SJCRH30 (cell line): ENCODE data around the gene ZNF620. TPM values are rescaled to one million over a fixed set of nuclear protein-coding genes. Genes with fewer than 3 reads are reported as not detected.
A peak's percentile ranks its signal among the peaks of the same experiment; 100 is the strongest.
"Not testable (repeated sequence)": the region's sequence is repeated elsewhere in the genome, so short reads cannot be mapped to it uniquely, and the experiment has no call there.

Source experiments
- DNase-seq, 2 experiments: peaks; one replicate each; pipeline ENCODE4 v3.0.0-alpha.2; 2015 to 2020
- H3K27ac ChIP-seq: fragments of 250-450 bp; sonication (Bioruptor Pico); 2 replicates; pipeline ENCODE4 v1.5.1; 2020; ENCODE audit warnings: mild to moderate bottlenecking, moderate library complexity
- H3K27me3 ChIP-seq: fragments of 250-450 bp; sonication (Bioruptor Pico); 2 replicates; pipeline ENCODE4 v1.5.1; 2020; ENCODE audit warnings: mild to moderate bottlenecking, moderate library complexity
- H3K36me3 ChIP-seq: fragments of 250-450 bp; sonication (Bioruptor Pico); 2 replicates; pipeline ENCODE4 v1.5.1; 2020; ENCODE audit warnings: mild to moderate bottlenecking, moderate library complexity
- H3K4me1 ChIP-seq: fragments of 250-450 bp; sonication (Bioruptor Pico); 2 replicates; pipeline ENCODE4 v1.5.1; 2020; ENCODE audit warnings: mild to moderate bottlenecking, moderate library complexity
- H3K4me3 ChIP-seq: fragments of 250-450 bp; sonication (Bioruptor Pico); 2 replicates; pipeline ENCODE4 v1.5.1; 2020; ENCODE audit warnings: mild to moderate bottlenecking, moderate library complexity
- H3K9me3 ChIP-seq: fragments of 250-450 bp; sonication (Bioruptor Pico); replicated peaks from 2 replicates; pipeline ENCODE4 v1.5.1; 2020; ENCODE audit warnings: mild to moderate bottlenecking, moderate library complexity
- total RNA-seq: library from RNA; depleted of rRNA; stranded (reverse); fragments of >200 nt; shearing (Covaris generic); gene quantifications from 2 replicates; pipeline ENCODE4 v1.2.3, GENCODE V29; 2014; rRNA removed

Gene ZNF620
- 4.6 and 6.1 TPM in 2 replicates for total RNA-seq

DNA sequence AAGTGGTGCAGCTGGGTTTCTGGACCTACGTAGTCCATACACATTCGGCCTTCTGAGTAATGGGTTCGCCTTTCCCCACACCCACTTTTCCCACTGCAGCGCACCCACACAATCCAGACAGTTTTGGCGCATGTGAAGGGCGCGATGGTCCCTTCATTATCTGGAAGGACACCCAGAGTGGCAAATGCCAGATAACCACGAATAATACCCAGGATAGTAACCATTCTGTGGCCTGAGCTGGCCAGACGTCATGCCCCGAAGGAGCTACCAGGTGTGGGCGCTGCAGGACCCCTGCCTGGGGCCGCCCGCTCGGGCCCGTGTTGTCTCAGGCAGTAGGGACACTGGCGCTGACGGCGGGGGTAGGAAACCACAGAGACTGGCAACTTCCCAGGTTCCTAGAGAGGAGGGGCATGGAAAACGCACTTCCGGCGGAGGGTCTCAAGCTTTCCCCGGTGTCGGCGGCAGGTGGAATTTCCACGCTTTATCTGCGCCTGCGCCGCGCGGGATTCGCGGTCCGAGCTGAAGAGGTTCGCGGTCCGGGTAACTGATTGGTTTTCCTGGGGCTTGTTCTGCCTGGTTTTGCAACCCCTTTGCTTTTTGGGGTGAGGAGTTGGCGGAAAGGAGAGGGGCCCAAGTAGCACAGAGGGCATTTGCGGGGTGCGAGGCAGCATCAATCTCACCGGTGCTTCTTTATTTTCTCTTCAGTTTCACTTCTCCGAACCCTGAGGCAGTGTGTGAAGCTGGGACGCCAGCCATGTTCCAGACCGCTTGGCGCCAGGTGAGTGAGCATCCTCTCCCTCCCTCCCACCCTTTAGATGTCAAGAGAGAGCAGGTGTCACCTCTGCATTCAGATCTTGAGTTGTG is at the start of gene ZNF620:
Gene ZNF620 (plus strand): TSS at position 441 of the 864 bp plus-strand sequence. CDS start 314 bp downstream, at position 755.
- H3K4me1 ChIP-seq = no peaks in the 10 kb centered on the region
- peak; percentile 80 to 87 for DNase-seq

GRCh38 chr3:40456279-40456939 is 49.4 kb upstream of the ZNF620 start:
- Histone ChIP-seq H3K27ac (peak overlapping the region; percentile 80), H3K36me3 (peaks cover 33% of the 10 kb centered on the region), H3K4me3 (peak overlapping the region; percentile 84), H3K9me3 (no peaks in the 10 kb centered on the region), H3K4me1 (peaks cover 5% of the 10 kb centered on the region; the same call in 1 of the 2 replicates), H3K27me3 (no peaks in the 10 kb centered on the region)
- DNase-seq = no peak

More for the DNA sequence above, at the start of gene ZNF620:
- Histone ChIP-seq H3K36me3 (no peaks in the 10 kb centered on the region), H3K27ac (no peak within 1 kb of the TSS; the same call in 1 of the 2 replicates), H3K27me3 (no peaks in the 10 kb centered on the region), H3K4me3 (peak within 1 kb of the TSS; percentile 66), H3K9me3 (no peaks in the 10 kb centered on the region)

GRCh38 chr3:40456940-40457823 is 48.7 kb upstream of the ZNF620 start, which contains the start of gene RPL14:
RPL14 (plus strand) TSS chr3:40457339; CDS start chr3:40457472, 133 bp downstream.
- Histone ChIP-seq H3K36me3 (peaks cover 39% of the 10 kb centered on the region), H3K4me1 (peaks cover 4% of the 10 kb centered on the region; the same call in 1 of the 2 replicates), H3K27ac (peak within 1 kb of the TSS; percentile 80), H3K9me3 (no peaks in the 10 kb centered on the region), H3K4me3 (peak within 1 kb of the TSS; percentile 84), H3K27me3 (no peaks in the 10 kb centered on the region)
- DNase-seq = peak; percentile 89 to 90

DNA sequence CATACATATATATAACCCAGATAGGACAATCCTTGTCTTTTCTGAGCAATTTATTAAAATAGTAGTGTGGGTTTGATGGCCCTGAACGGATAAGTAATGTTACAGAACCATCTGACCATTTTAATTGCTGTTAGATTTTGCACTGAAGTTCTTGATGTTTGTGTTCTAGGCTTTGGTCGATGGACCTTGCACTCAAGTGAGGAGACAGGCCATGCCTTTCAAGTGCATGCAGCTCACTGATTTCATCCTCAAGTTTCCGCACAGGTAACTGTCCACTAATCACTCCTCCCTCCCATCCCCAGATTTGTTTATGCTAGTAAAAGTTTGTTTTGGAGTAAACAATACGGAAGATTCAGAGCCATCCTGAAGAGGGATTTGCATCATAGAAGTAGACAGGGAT is 47.4 kb upstream of the ZNF620 start:
- peaks cover 50% of the 10 kb centered on the region for H3K36me3 ChIP-seq
- H3K27ac ChIP-seq = no peak overlapping the region
- peak overlapping the region; percentile 84 for H3K4me3 ChIP-seq
- no peak for DNase-seq
- no peaks in the 10 kb centered on the region for H3K9me3 ChIP-seq
- no peaks in the 10 kb centered on the region for H3K4me1 ChIP-seq
- H3K27me3 ChIP-seq = no peaks in the 10 kb centered on the region

DNA sequence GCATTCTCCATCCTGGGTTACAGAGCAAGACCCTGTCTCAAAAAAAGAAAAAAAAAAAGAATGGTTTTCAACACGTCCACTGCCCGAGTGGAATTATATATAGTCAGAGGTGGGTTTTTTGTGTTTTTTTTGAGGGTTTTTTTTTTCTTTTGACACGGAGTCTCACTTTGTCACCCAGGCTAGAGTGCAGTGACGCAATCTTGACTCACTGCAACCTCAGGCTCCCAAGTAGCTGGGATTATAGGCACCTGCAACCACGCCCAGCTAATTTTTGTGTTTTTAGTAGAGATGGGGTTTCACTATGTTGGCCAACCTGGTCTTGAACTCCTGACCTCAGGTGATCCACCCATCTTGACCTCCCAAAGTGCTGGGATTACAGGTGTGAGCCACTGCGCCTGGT is 45.4 kb upstream of the ZNF620 start:
- DNase-seq = not testable (repeated sequence)

GRCh38 chr3:40461161-40461560 is 44.7 kb upstream of the ZNF620 start:
- Histone ChIP-seq H3K9me3 (no peaks in the 10 kb centered on the region), H3K36me3 (peaks cover 58% of the 10 kb centered on the region), H3K4me1 (no peaks in the 10 kb centered on the region), H3K27me3 (no peaks in the 10 kb centered on the region), H3K27ac (no peak overlapping the region), H3K4me3 (no peak overlapping the region)
- DNase-seq = no peak

More for the DNA sequence above, 45.4 kb upstream of the ZNF620 start:
- not testable (repeated sequence) for H3K27me3 ChIP-seq, H3K27ac ChIP-seq, H3K4me1 ChIP-seq, H3K9me3 ChIP-seq, H3K4me3 ChIP-seq
- H3K36me3 ChIP-seq = peaks cover 58% of the 10 kb centered on the region

DNA sequence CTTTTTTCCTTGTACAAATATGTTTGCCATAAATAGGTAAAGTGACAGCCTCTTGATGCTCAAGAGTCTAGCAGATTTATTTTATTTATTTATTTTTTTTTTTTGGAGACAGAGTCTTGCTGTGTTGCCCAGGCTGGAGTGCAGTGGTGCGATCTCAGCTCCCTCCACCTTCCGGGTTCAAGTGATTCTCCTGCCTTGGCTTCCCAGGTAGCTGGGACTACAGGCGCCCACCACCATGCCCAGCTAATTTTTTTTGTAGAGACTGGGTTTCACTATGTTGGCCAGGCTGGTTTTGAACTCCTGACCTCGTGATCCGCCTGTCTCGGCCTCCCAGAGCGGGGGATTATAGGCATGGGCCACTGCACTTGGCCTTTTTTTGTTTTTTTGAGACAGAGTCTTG is 43.0 kb upstream of the ZNF620 start:
- not testable (repeated sequence) for H3K4me1 ChIP-seq, H3K4me3 ChIP-seq, H3K27ac ChIP-seq, H3K27me3 ChIP-seq, DNase-seq, H3K9me3 ChIP-seq
- peaks cover 56% of the 10 kb centered on the region for H3K36me3 ChIP-seq

- DNase-seq = no peak
- H3K27me3 ChIP-seq = no peaks in the 10 kb centered on the region
- H3K9me3 ChIP-seq = no peaks in the 10 kb centered on the region
- peaks cover 49% of the 10 kb centered on the region for H3K36me3 ChIP-seq
- H3K4me3 ChIP-seq = no peak overlapping the region
- no peak overlapping the region for H3K27ac ChIP-seq
- H3K4me1 ChIP-seq = no peaks in the 10 kb centered on the region
Observed at GRCh38 chr3:40463579-40463978, 42.3 kb upstream of the ZNF620 start.

GRCh38 chr3:40464339-40465110 is 41.3 kb upstream of the ZNF620 start:
- no peak overlapping the region for H3K27ac ChIP-seq
- no peaks in the 10 kb centered on the region for H3K4me1 ChIP-seq
- H3K27me3 ChIP-seq = no peaks in the 10 kb centered on the region
- H3K9me3 ChIP-seq = no peaks in the 10 kb centered on the region
- H3K4me3 ChIP-seq = no peak overlapping the region
- H3K36me3 ChIP-seq = peaks cover 40% of the 10 kb centered on the region
- DNase-seq = no peak

- H3K27ac ChIP-seq = no peak overlapping the region
- H3K9me3 ChIP-seq = no peaks in the 10 kb centered on the region
- H3K27me3 ChIP-seq = no peaks in the 10 kb centered on the region
- H3K4me3 ChIP-seq = no peak overlapping the region
- no peaks in the 10 kb centered on the region for H3K4me1 ChIP-seq
- peaks cover 37% of the 10 kb centered on the region for H3K36me3 ChIP-seq
- DNase-seq = no peak
Observed at GRCh38 chr3:40465111-40465407, 40.8 kb upstream of the ZNF620 start.

DNA sequence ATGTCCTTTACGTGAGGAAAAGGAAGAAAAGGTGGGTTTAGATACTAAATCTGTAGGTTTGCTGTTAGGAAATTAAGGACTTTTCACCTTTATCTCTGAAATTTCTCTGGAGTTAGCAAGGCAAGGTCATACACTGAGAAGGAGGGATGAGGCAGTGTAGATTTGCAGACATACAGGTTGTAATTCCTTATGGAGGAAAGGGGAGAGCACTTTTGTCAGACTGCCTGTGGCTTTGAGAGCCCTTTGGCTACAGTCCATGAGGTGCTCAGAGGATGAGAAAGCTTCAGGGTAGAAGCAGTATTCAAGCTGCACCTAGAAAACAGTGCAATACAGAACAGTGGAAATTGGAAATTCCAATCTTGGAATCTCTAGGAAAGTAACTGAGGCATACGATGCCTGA is 40.4 kb upstream of the ZNF620 start:
- Histone ChIP-seq H3K36me3 (peaks cover 34% of the 10 kb centered on the region), H3K27ac (no peak overlapping the region)

DNA sequence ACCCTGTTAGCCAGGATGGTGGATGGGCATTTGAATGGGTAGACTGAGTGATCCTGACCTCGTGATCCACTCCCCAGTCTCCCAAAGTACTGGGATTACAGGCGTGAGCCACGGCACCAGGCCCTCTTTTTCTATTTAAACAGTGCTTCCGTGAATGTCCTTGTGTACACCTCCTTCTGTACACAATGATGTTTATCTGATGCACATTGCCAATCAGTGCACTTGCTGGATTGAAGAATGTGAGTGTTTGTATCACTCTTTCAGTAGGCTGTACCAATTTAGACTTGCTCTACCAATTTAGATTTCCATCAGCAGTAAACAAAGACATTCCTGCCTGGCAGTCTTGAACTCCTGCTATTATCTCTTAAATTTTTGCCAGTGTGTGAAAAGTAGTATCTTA is 37.8 kb upstream of the ZNF620 start:
- no peak overlapping the region for H3K27ac ChIP-seq
- no peak overlapping the region for H3K4me3 ChIP-seq
- no peaks in the 10 kb centered on the region for H3K27me3 ChIP-seq
- no peaks in the 10 kb centered on the region for H3K9me3 ChIP-seq
- no peaks in the 10 kb centered on the region for H3K4me1 ChIP-seq
- peaks cover 13% of the 10 kb centered on the region for H3K36me3 ChIP-seq
- no peak for DNase-seq

More for the DNA sequence above, 40.4 kb upstream of the ZNF620 start:
- DNase-seq = no peak
- Histone ChIP-seq H3K4me3 (no peak overlapping the region), H3K4me1 (no peaks in the 10 kb centered on the region), H3K27me3 (no peaks in the 10 kb centered on the region), H3K9me3 (no peaks in the 10 kb centered on the region)

- H3K27ac ChIP-seq = no peak overlapping the region
- H3K27me3 ChIP-seq = no peaks in the 10 kb centered on the region
- no peaks in the 10 kb centered on the region for H3K9me3 ChIP-seq
- no peaks in the 10 kb centered on the region for H3K36me3 ChIP-seq
- no peak for DNase-seq
- no peak overlapping the region for H3K4me3 ChIP-seq
- H3K4me1 ChIP-seq = no peaks in the 10 kb centered on the region
Observed at GRCh38 chr3:40470701-40471100, 35.1 kb upstream of the ZNF620 start.
